ENCODE data around the gene NR6A1.
A peak's percentile ranks its signal among the peaks of the same experiment; 100 is the strongest.
"Not testable (repeated sequence)": the region's sequence is repeated elsewhere in the genome, so short reads cannot be mapped to it uniquely, and the experiment has no call there.

NR6A1 gene

DNA sequence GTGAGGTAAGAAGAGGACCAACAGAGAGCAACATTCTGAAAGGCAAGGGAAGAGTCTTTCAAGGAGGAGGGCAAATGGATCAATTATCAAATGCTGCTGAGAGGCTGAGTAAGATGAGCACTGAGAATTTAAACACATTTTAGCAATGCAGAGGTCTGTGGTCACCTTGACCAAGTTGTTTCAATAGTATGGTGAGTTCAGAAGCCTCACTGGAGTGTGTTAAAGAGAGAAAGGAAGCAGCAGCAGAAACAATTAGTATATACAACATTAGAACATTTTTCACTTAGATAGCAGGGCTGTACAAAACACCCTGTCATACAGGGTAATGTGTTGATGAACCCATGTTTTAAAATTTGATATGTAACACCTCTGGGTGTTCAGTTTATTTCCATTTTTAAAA is 131.5 kb downstream of the NR6A1 start:
- DNase-seq = no peak

DNA sequence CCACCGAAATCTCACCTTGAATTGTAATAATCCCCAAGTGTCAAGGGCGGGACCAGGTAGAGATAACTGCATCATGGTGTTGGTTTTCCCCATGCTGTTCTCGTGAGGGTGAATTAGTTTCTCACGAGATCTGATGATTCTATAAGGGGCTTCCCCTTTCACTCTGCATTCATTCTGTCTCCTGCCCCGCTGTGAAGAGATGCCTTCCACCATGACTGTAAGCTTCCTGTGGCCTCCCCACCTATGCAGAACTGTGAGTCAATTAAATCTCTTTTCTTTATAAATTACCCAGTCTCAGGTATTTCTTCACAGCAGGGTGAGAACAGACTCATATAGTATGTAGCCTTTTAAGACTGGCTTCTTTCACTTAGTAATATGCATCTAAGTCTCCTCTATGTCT is 135.8 kb downstream of the NR6A1 start:
- DNase-seq = no peak

GRCh38 chr9:124632077-124632621 is 139.0 kb downstream of the NR6A1 start:
- no peak for DNase-seq

GRCh38 chr9:124631326-124631725 is 139.8 kb downstream of the NR6A1 start:
- no peak for DNase-seq

DNA sequence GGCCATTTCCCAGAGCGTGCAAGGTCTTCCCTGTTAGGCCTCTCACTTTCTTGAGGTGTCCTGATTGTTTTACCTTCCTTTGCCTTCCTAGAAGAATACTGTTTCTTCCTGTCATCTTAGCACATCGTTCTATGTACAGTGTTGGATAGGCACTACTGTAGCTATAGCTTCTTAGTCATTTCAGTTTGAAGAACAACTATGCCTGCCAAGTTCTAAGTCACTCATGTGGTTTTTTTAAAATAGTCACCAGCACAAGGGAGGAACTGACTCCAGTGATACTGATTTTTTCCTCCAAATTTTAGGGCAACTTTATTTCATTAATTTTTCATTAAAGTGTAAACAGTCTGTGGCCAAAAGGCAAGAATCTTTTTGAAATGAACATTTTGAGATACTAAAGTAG is 141.5 kb downstream of the NR6A1 start:
- DNase-seq = no peak

DNA sequence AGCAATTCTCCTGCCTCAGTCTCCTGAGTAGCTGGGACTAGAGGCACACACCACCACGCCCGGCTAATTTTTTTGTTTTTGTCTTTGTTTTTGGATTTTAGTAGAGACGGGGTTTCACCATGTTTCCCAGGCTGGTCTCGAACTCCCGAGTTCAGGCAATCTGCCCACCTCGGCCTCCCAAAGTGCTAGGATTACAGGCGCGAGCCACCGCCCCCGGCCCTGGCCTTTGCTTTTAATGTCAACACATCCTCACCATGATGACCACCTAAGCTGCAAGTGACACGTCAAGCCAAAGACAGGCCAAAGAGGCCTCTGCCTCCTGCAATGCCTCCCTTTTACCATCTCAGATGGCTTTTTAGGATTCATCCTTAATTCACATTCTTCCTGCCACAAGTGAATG is 142.4 kb downstream of the NR6A1 start:
- DNase-seq = no peak

GRCh38 chr9:124626276-124626675 is 144.8 kb downstream of the NR6A1 start:
- DNase-seq = no peak

DNA sequence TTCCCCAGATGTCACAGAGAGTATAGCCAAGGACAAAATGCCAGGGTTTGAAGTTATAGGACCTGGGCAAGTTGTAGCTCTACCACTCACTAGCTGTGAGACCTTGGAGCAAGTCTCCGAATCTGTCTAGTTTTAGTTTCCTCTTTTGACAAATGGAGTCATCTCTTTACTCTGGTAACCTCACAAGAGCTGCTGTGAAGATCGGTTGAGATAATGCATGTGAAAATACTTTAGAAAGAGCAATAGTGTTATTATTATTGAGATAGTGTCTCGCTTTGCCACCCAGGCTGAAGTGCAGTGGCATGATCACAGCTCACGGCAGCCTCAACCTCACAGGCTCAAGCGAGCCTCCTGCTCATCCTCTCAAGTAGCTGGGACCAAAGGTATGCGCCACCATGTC is 146.0 kb downstream of the NR6A1 start:
- DNase-seq = no peak

GRCh38 chr9:124624735-124624992 is 146.4 kb downstream of the NR6A1 start:
- DNase-seq = no peak

DNA sequence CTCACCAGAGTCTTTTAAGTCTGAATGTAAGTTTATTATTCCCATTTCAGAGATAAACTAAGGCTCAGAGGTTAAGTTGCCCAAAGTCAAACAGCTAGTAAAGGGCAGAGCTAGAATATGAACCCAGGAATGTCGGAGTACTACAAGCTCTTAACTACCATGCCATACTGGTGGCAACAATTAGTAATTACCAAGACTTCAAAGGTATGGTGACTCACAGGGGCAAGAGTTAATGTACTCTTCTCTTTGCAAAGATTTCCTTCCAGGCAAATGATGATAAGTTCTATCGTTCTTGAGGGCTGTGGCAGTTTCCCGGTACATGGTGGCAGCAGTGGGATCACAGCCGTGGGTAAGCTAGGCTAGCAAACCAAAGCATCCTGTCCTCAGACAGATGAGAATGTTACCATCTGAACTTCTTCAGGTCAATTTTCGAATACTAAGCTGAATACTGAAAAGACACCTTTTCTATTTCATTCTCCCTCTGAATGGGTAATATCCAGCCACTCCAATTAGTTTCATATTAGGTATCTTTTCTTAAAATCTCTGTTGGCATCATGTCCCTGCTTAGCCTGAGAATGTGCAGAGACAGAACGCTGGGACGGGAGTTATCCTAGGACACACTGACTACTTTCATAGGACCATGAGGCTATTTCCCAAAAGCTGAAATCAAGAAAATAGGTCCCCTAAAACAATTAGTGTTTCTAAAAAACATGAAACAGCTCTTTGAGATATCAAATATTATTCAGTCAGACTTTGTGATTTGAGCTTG is 147.0 kb downstream of the NR6A1 start:
- no peak for DNase-seq

DNA sequence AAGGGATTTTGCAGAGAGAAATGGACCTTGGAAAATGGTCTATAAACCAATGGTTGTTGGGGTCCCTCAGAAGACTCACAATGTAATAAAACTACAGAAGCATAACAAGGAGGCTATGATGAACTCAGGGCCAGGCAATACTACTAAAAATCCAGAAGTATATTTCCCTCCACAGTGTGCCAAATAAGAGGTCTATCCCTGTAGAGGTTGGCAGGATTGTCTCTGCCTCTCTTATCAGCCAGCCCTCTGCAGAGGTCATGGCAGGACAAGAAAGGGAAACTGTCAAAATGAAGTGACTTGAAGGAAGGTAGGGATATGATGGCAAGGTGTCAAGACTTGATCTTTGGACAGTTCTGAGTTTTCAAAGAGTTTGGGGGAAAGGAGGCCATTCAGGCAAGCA is 148.2 kb downstream of the NR6A1 start:
- DNase-seq = no peak

GRCh38 chr9:124621371-124622328 is 149.5 kb downstream of the NR6A1 start:
- DNase-seq = no peak

- no peak for DNase-seq
These were observed 152.6 kb downstream of the NR6A1 start for GRCh38 chr9:124618476-124618875.

GRCh38 chr9:124617477-124618141 is 153.5 kb downstream of the NR6A1 start:
- peak; percentile 83 to 84 for DNase-seq

- no peak for DNase-seq
These were observed 154.2 kb downstream of the NR6A1 start for GRCh38 chr9:124616961-124617360.

- not testable (repeated sequence) for DNase-seq
These were observed 155.3 kb downstream of the NR6A1 start for GRCh38 chr9:124615840-124616239.

DNA sequence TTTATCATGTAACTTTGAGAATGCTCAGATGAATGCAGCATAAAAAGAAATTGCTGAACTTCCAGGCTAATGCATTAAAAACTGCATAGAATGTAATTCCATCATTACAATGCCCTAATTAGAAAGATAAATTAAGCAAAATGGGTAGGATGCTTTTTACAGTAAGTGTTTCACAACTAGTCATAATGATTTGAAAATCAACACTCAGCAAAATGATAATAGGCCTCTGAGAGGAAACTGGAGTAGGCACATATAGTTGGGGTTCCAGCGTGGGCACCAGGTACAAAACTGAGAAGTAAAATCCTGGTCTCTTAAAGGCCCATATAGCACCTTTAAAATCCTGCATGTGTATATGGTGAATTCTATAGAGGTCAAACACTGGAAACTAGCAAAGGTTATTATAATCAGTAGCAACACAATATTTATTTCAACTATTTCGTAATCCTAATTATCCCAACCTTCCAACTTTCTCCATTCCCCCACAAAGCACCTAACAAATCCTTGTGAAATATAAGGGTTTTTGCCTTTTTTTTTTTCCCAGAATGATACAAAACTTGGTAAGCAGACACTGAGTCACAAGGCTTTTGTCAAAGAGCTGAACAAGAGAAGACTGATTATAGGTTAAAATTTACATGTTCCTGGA is 155.9 kb downstream of the NR6A1 start:
- no peak for DNase-seq

DNA sequence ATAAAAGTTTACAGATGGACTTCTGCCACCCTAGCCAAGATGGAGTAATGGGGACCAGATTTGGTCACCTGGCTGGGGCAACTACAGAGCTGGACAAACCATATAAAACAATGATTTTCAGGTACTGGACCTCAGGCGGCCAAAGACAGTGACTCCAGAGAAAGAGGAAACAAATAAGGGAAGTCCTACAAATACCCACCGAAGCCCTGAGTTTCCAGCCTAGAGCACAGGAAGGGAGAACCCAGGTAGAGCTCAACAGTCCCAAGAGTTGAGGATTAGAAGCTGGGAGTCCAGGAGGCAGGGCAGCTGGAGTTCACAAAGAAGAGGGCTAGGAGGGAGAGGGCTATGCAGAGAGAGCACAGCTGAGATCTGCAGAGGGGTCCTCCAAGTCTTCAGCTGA is 157.3 kb downstream of the NR6A1 start:
- no peak for DNase-seq

- DNase-seq = no peak
These were observed 160.0 kb downstream of the NR6A1 start for GRCh38 chr9:124611106-124611505.

DNA sequence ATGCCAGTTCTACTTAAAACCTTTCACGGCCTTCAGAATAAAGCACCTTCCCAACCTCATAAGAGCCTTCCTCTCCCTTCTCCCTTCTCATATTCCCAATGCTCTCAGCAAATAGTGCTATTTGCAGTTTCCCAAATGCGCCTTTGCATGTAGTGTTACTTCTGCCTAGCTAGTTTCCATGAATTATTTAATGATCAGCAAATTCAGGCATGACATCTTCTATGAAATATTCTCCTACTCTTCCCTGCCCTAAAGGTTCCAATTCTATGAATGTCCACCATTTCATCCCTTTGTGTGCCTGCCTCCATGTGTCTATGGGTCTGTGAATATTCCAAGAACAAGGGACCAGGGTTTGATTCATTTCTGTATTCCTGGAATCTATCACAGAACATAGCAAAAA is 165.1 kb downstream of the NR6A1 start:
- no peak for DNase-seq

DNA sequence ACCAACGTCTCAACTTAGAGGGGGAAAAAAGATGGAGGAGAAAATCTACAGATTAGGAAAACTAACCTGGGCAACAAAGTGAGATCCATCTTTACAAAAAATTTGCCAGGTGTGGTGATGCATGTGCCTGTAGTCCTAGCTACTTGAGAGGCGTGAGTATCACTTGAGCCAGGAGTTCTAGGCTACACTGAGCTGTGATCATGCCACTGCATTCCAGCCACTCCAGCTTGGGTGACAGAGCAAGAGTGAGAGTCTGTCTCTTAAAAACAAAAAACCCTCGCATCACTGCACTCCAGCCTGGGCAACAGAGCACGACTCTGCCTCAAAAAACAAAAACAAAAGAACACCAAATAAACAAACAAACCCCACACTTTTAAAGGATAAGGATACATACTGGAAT is 165.9 kb downstream of the NR6A1 start:
- no peak for DNase-seq

DNA sequence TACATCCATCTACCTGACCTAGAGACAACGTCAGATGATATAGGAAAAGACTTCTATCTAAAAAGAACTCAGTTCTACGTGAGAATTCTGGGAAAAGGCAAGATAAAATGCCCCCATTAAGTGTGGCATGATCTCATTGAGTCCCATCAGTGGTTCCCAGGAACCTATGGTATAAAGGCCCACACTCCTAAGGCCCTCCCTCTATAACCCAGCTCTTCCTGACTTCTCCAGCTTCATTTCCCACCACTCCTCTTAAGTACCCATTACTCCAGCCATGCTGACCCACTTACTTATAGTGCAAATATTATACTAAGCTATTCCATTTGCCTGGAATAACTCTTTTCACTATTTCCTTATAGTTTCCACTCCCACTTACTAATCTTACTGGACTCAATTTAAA is 168.5 kb downstream of the NR6A1 start:
- DNase-seq = no peak

DNA sequence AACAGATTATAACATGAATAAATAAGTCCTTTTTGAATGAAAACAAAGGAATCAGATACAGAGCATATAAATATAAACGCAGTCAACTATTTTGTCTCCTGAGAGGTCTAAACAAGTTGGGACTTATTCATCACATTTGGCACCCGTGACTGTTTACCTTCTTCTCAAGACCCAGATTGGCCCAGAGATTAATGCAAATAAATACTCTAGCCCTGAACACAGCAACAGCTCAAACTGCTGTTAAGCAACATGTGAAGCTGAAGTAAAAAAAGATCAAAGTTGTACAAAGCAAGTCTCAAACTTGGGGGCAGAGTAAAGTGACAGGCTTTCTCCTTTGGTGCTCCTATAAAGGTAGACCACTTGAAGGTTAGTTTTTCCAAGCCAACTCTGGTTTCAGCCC is 168.9 kb downstream of the NR6A1 start:
- no peak for DNase-seq
